ENCODE data around the gene DAD1.

DAD1 gene

DNA sequence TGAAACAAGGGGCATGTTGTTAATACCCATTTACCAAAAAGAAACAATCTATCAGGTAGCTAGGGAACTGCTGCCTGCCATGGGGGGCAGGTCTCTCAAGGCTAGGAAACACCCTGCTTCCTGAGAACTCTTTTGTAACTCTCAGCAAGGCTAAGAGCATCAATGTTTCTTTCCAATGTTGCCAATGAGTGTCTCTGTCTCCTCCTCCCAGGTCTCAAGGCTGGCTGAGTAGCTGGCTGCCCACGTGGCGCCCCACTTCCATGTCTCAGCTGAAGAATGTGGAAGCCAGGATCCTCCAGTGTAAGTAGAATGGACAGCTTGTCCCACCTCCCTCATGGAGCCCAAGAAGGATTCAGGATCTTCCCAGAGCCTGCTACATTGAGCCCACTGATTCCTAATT is 12.4 kb upstream of the DAD1 start:
- Histone ChIP-seq H3K4me2 (ENCODE audit: low read length) (no peak overlapping the region), H3K36me3 (ENCODE audit: insufficient read depth, low read length) (peaks cover 26% of the 10 kb centered on the region; the same call in 1 of the 2 replicates)

DNA sequence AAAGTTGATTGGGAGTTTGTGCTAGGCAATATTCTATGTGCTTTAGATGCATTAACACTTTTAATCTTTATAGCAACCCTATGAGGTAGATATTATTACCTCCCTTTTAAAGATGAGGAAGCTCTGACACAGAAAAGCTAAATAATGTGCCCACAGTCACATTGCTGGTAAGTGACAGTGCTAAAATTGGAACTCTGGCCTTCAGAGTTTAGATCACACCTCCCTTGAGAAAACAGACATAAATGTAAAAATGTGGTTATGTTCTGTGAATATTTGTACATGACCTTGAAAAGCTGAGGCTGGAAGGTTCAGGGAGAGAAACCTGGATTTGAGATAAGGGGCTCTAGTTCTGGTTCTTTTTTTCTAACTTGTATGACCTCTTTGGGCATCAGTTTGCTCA is 11.0 kb upstream of the DAD1 start:
- H3K79me2 ChIP-seq (ENCODE audit: insufficient read depth, low read length), result no peaks in the 10 kb centered on the region
- no peaks in the 10 kb centered on the region for H4K20me1 ChIP-seq (ENCODE audit: insufficient read depth, low read length)
- no peaks in the 10 kb centered on the region for H3F3A ChIP-seq (ENCODE audit: insufficient read depth, low read length)
- no peaks in the 10 kb centered on the region for H3K9me2 ChIP-seq (ENCODE audit: low read depth, low read length)
- H2AFZ ChIP-seq (ENCODE audit: low read length), result no peak overlapping the region
- TF ChIP-seq EZH2 (IDR thresholded peaks at IDR 0.05; ENCODE audit: borderline replicate concordance, low read length) (no peak), CTCF (IDR thresholded peaks at IDR 0.05; ENCODE audit: low read length) (no peak)
- H3K27ac ChIP-seq (ENCODE audit: low read depth, low read length, poor library complexity, severe bottlenecking), result no peak overlapping the region
- no peaks in the 10 kb centered on the region for H3K9me3 ChIP-seq (ENCODE audit: low read length)
- no peaks in the 10 kb centered on the region for H3K27me3 ChIP-seq (ENCODE audit: insufficient read depth, low read length)
- peaks cover 26% of the 10 kb centered on the region for H3K4me1 ChIP-seq (ENCODE audit: insufficient read depth, low read length, severe bottlenecking)
- no peak overlapping the region; the same call in 1 of the 2 replicates for H3K9ac ChIP-seq (ENCODE audit: low read length)
- H3K36me3 ChIP-seq (ENCODE audit: insufficient read depth, low read length), result peaks cover 15% of the 10 kb centered on the region; the same call in 1 of the 2 replicates
- peak overlapping the region; percentile 80; the same call in 1 of the 2 replicates for H3K4me2 ChIP-seq (ENCODE audit: low read length)
- H3K4me3 ChIP-seq (ENCODE audit: low read depth, low read length, poor library complexity, severe bottlenecking), result peak overlapping the region; percentile 84

More for the DNA sequence above, 12.4 kb upstream of the DAD1 start:
- H3K4me3 ChIP-seq (ENCODE audit: low read depth, low read length, poor library complexity, severe bottlenecking), result no peak overlapping the region
- peaks cover 26% of the 10 kb centered on the region for H3K4me1 ChIP-seq (ENCODE audit: insufficient read depth, low read length, severe bottlenecking)
- no peak overlapping the region for H2AFZ ChIP-seq (ENCODE audit: low read length)
- H4K20me1 ChIP-seq (ENCODE audit: insufficient read depth, low read length), result no peaks in the 10 kb centered on the region
- no peaks in the 10 kb centered on the region for H3F3A ChIP-seq (ENCODE audit: insufficient read depth, low read length)
- H3K9me2 ChIP-seq (ENCODE audit: low read depth, low read length), result no peaks in the 10 kb centered on the region
- no peaks in the 10 kb centered on the region for H3K79me2 ChIP-seq (ENCODE audit: insufficient read depth, low read length)
- no peaks in the 10 kb centered on the region for H3K9me3 ChIP-seq (ENCODE audit: low read length)
- TF ChIP-seq EZH2 (IDR thresholded peaks at IDR 0.05; ENCODE audit: borderline replicate concordance, low read length) (no peak), CTCF (IDR thresholded peaks at IDR 0.05; ENCODE audit: low read length) (no peak)
- no peak overlapping the region for H3K27ac ChIP-seq (ENCODE audit: low read depth, low read length, poor library complexity, severe bottlenecking)
- no peak overlapping the region for H3K9ac ChIP-seq (ENCODE audit: low read length)
- no peaks in the 10 kb centered on the region for H3K27me3 ChIP-seq (ENCODE audit: insufficient read depth, low read length)

- Histone ChIP-seq H3F3A (ENCODE audit: insufficient read depth, low read length) (no peaks in the 10 kb centered on the region), H3K9ac (ENCODE audit: low read length) (peak overlapping the region; percentile 69; the same call in 1 of the 2 replicates), H2AFZ (ENCODE audit: low read length) (no peak overlapping the region), H4K20me1 (ENCODE audit: insufficient read depth, low read length) (no peaks in the 10 kb centered on the region), H3K27me3 (ENCODE audit: insufficient read depth, low read length) (no peaks in the 10 kb centered on the region; the same call in 1 of the 2 replicates), H3K4me2 (ENCODE audit: low read length) (peak overlapping the region; percentile 80), H3K79me2 (ENCODE audit: insufficient read depth, low read length) (no peaks in the 10 kb centered on the region), H3K36me3 (ENCODE audit: insufficient read depth, low read length) (peaks cover 15% of the 10 kb centered on the region; the same call in 1 of the 2 replicates), H3K9me2 (ENCODE audit: low read depth, low read length) (no peaks in the 10 kb centered on the region), H3K27ac (ENCODE audit: low read depth, low read length, poor library complexity, severe bottlenecking) (no peak overlapping the region), H3K4me3 (ENCODE audit: low read depth, low read length, poor library complexity, severe bottlenecking) (peak overlapping the region; percentile 84), H3K4me1 (ENCODE audit: insufficient read depth, low read length, severe bottlenecking) (peaks cover 26% of the 10 kb centered on the region), H3K9me3 (ENCODE audit: low read length) (no peaks in the 10 kb centered on the region)
- no peak for TF ChIP-seq EZH2 (IDR thresholded peaks at IDR 0.05; ENCODE audit: borderline replicate concordance, low read length)
- TF ChIP-seq CTCF (IDR thresholded peaks at IDR 0.05; ENCODE audit: low read length), result no peak
Observed at GRCh38 chr14:22599349-22599748, 10.3 kb upstream of the DAD1 start.

Measured in OCI-LY1 (cell line).